Measurements from ENCODE around the gene LMNA. TPM values are rescaled to one million over a fixed set of nuclear protein-coding genes. Genes with fewer than 3 reads are reported as not detected.
A peak's percentile ranks its signal among the peaks of the same experiment; 100 is the strongest.

Gene LMNA
- total RNA-seq, 1 experiment from 2014 or later, result 225 TPM

- no TSS peak for BruUV-seq (replicated peaks)
Measured at GRCh38 chr1:156075162-156075561, 39.3 kb upstream of the LMNA start.

DNA sequence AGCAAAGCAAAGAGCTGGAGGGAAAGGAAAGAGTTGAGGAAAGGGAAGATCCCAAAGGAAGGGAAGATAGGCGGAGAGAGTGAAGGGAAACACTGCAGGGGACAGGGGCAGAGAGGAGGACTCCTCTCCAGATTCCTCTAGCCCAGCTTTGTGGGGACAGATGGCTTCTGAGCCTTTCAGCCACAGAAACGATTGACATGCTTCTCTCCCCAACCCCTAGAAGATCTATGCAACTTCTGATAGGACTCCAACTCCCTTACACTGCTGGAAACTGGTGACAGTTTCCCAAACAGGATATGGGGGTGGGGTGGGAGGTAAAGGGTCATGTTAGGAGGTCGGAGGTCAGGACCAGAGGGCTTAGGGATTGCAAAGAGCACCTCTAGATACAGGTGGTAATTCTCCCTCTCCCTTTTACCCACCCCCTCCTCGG, 38.7 kb upstream of the LMNA start:
- Histone ChIP-seq H3K4me1 (ENCODE audit: insufficient read depth, low read length, poor library complexity, severe bottlenecking) (peaks cover 77% of the 10 kb centered on the region), H3K27ac (ENCODE audit: low read depth, low read length, poor library complexity, severe bottlenecking) (peak overlapping the region; percentile 63), H3K36me3 (ENCODE audit: insufficient read depth, low read length, poor library complexity, severe bottlenecking) (peaks cover 27% of the 10 kb centered on the region), H3K27me3 (replicated peaks; ENCODE audit: insufficient read depth, low read depth, low read length, poor library complexity) (no peaks in the 10 kb centered on the region), H3K4me3 (ENCODE audit: low read depth, low read length, poor library complexity, severe bottlenecking) (peak overlapping the region; percentile 27), H3K9me3 (ENCODE audit: low read depth, low read length, poor library complexity, severe bottlenecking) (no peaks in the 10 kb centered on the region)
- no peak for DNase-seq (ENCODE audit: low spot score)
- no TSS peak for BruUV-seq (replicated peaks)
- POLR2A ChIA-PET (ENCODE audit: low non-redundant PET), result no interaction called here
- intact Hi-C loops (cut with micrococcal nuclease; ENCODE audit: unreplicated experiment), result no loop called here
- no peak for TF ChIP-seq EZH2 (IDR thresholded peaks at IDR 0.05; ENCODE audit: borderline replicate concordance, low read depth, low read length, poor library complexity, severe bottlenecking)
- no peak for TF ChIP-seq CTCF (conservative IDR thresholded peaks at IDR 0.05; ENCODE audit: low read depth, low read length)
- CTCF ChIA-PET, result no interaction called here

More at GRCh38 chr1:156075162-156075561, 39.3 kb upstream of the LMNA start:
- H3K4me3 ChIP-seq (ENCODE audit: low read depth, low read length, poor library complexity, severe bottlenecking), result no peak overlapping the region
- DNase-seq (ENCODE audit: low spot score), result no peak
- H3K27ac ChIP-seq (ENCODE audit: low read depth, low read length, poor library complexity, severe bottlenecking), result peak overlapping the region; percentile 63
- H3K27me3 ChIP-seq (replicated peaks; ENCODE audit: insufficient read depth, low read depth, low read length, poor library complexity), result no peaks in the 10 kb centered on the region
- intact Hi-C loops (cut with micrococcal nuclease; ENCODE audit: unreplicated experiment), result no loop called here
- peaks cover 77% of the 10 kb centered on the region for H3K4me1 ChIP-seq (ENCODE audit: insufficient read depth, low read length, poor library complexity, severe bottlenecking)
- H3K36me3 ChIP-seq (ENCODE audit: insufficient read depth, low read length, poor library complexity, severe bottlenecking), result peaks cover 27% of the 10 kb centered on the region
- TF ChIP-seq EZH2 (IDR thresholded peaks at IDR 0.05; ENCODE audit: borderline replicate concordance, low read depth, low read length, poor library complexity, severe bottlenecking), result no peak
- peak; percentile 30 for TF ChIP-seq CTCF (conservative IDR thresholded peaks at IDR 0.05; ENCODE audit: low read depth, low read length)
- no peaks in the 10 kb centered on the region for H3K9me3 ChIP-seq (ENCODE audit: low read depth, low read length, poor library complexity, severe bottlenecking)
- POLR2A ChIA-PET (ENCODE audit: low non-redundant PET), result no interaction called here
- CTCF ChIA-PET, result no interaction called here

GRCh38 chr1:156076609-156077429, 37.7 kb upstream of the LMNA start:
- POLR2A ChIA-PET (ENCODE audit: low non-redundant PET), result no interaction called here
- intact Hi-C loops (cut with micrococcal nuclease; ENCODE audit: unreplicated experiment), result no loop called here

More at GRCh38 chr1:156076609-156077429, 37.7 kb upstream of the LMNA start:
- Histone ChIP-seq H3K36me3 (ENCODE audit: insufficient read depth, low read length, poor library complexity, severe bottlenecking) (peaks cover 27% of the 10 kb centered on the region), H3K27me3 (replicated peaks; ENCODE audit: insufficient read depth, low read depth, low read length, poor library complexity) (no peaks in the 10 kb centered on the region), H3K4me1 (ENCODE audit: insufficient read depth, low read length, poor library complexity, severe bottlenecking) (peaks cover 77% of the 10 kb centered on the region), H3K4me3 (ENCODE audit: low read depth, low read length, poor library complexity, severe bottlenecking) (peak overlapping the region; percentile 27), H3K9me3 (ENCODE audit: low read depth, low read length, poor library complexity, severe bottlenecking) (no peaks in the 10 kb centered on the region), H3K27ac (ENCODE audit: low read depth, low read length, poor library complexity, severe bottlenecking) (peak overlapping the region; percentile 63)
- DNase-seq (ENCODE audit: low spot score), result peak; percentile 78
- no TSS peak for BruUV-seq (replicated peaks)
- no peak for TF ChIP-seq EZH2 (IDR thresholded peaks at IDR 0.05; ENCODE audit: borderline replicate concordance, low read depth, low read length, poor library complexity, severe bottlenecking)
- CTCF ChIA-PET, result no interaction called here

Data from A673 (cell line).